PC-9 (cell line): ENCODE data around the gene ATXN1. TPM values are rescaled to one million over a fixed set of nuclear protein-coding genes. Genes with fewer than 3 reads are reported as not detected.

Experiments
- BruUV-seq: library from RNA; stranded (reverse); fragments of 400-500 nt; replicated peaks from 2 replicates; lab custom pipeline; 2021; lab: Mats Ljungman, UMichigan
- CTCF ChIA-PET: fragments of 300-600 bp; sonication (Branson Sonifier 250); formaldehyde crosslinking; loops from one replicate; lab custom pipeline; 2022; ENCODE audit warnings: antibody characterized with exemption; lab: Charles Lee
- POLR2A ChIA-PET: fragments of 300-600 bp; sonication (Branson Sonifier 250); formaldehyde crosslinking; loops from one replicate; lab custom pipeline; 2022; ENCODE audit warnings: antibody characterized with exemption; ENCODE audit not compliant: unreplicated experiment; lab: Charles Lee
- DNase-seq, 2 experiments: peaks; one replicate each; pipeline versions ENCODE4 v3.0.0 to v3.0.0-alpha.2; 2015 to 2022; ENCODE audit warnings: mixed read lengths in 1 of 2
- H2AFZ ChIP-seq: fragments of 200-600 bp; sonication (generic); 2 replicates; pipeline ENCODE4 v1.8.1; 2017; ENCODE audit warnings: antibody characterized with exemption
- H3F3A ChIP-seq: fragments of 200-600 bp; sonication (generic); 2 replicates; pipeline ENCODE4 v1.8.1; 2017; ENCODE audit warnings: antibody characterized with exemption, mild to moderate bottlenecking, low read depth; ENCODE audit not compliant: insufficient read depth
- H3K27ac ChIP-seq: fragments of 200-600 bp; sonication (generic); 2 replicates; pipeline ENCODE4 v1.6.1; 2016; ENCODE audit warnings: mixed run types
- H3K27me3 ChIP-seq: fragments of 200-600 bp; sonication (generic); 2 replicates; pipeline ENCODE4 v1.6.1; 2016; ENCODE audit warnings: low read depth, mixed run types; ENCODE audit not compliant: insufficient read depth
- H3K36me3 ChIP-seq: fragments of 200-600 bp; sonication (generic); 2 replicates; pipeline ENCODE4 v1.6.1; 2016; ENCODE audit warnings: low read depth, mixed run types
- H3K4me1 ChIP-seq: fragments of 200-600 bp; sonication (generic); replicated peaks from 2 replicates; pipeline ENCODE4 v1.6.1; 2016; ENCODE audit warnings: mixed run types; ENCODE audit not compliant: insufficient read depth
- H3K4me2 ChIP-seq: fragments of 200-600 bp; sonication (generic); 2 replicates; pipeline ENCODE4 v1.6.1; 2017; ENCODE audit warnings: mixed run types
- H3K4me3 ChIP-seq: fragments of 200-600 bp; sonication (generic); 2 replicates; pipeline ENCODE4 v1.6.1; 2016; ENCODE audit warnings: mixed run types
- H3K79me2 ChIP-seq: fragments of 200-600 bp; sonication (generic); 2 replicates; pipeline ENCODE4 v1.6.1; 2017; ENCODE audit warnings: low read depth, mixed run types
- H3K9me2 ChIP-seq: fragments of 200-600 bp; sonication (generic); 2 replicates; pipeline ENCODE4 v1.8.1; 2017; ENCODE audit warnings: mild to moderate bottlenecking; ENCODE audit not compliant: insufficient read depth
- H3K9me3 ChIP-seq: fragments of 200-600 bp; sonication (generic); 2 replicates; pipeline ENCODE4 v1.8.1; 2016; ENCODE audit warnings: low read depth; ENCODE audit not compliant: insufficient read depth
- H4K20me1 ChIP-seq: fragments of 200-600 bp; sonication (generic); 2 replicates; pipeline ENCODE4 v1.8.1; 2017; ENCODE audit not compliant: insufficient read depth
- CTCF ChIP-seq: fragments of 200-600 bp; sonication (generic); conservative IDR thresholded peaks from 2 replicates; pipeline ENCODE4 v1.6.1; 2017; ENCODE audit warnings: mixed run types, antibody characterized with exemption, mild to moderate bottlenecking, moderate library complexity
- EZH2 ChIP-seq: fragments of 200-600 bp; sonication (generic); IDR thresholded peaks from 2 replicates; pipeline ENCODE4 v1.8.0; 2017; ENCODE audit warnings: antibody characterized with exemption, low read depth
- intact Hi-C: fragments of 100-400 bp; cut with micrococcal nuclease; formaldehyde crosslinking; loops from one replicate; pipeline ENCODE4 v1.10.0; 2022; ENCODE audit not compliant: unreplicated experiment
- total RNA-seq: library from RNA; stranded (reverse); gene quantifications from 2 replicates; pipeline ENCODE4 v1.2.3, GENCODE V29; 2021

ATXN1 gene
- total RNA-seq, 1 experiment from 2014 or later: 42.7 TPM

- Histone ChIP-seq H3K27me3 (no peaks in the 10 kb centered on the region), H3K4me2 (no peak overlapping the region), H2AFZ (no peak overlapping the region), H3K79me2 (no peaks in the 10 kb centered on the region), H3K9me3 (no peaks in the 10 kb centered on the region), H3F3A (no peaks in the 10 kb centered on the region), H4K20me1 (no peaks in the 10 kb centered on the region), H3K4me3 (no peak overlapping the region), H3K36me3 (no peaks in the 10 kb centered on the region), H3K9me2 (no peaks in the 10 kb centered on the region), H3K4me1 (no peaks in the 10 kb centered on the region), H3K27ac (no peak overlapping the region)
- BruUV-seq: no TSS peak
- no peak for DNase-seq
- no peak for TF ChIP-seq EZH2
- no peak for TF ChIP-seq CTCF
- POLR2A ChIA-PET: no interaction called here
- CTCF ChIA-PET: interaction anchor here (0.6 to 0.7 kb wide), 2 partner anchors 23 to 136 kb away, joined by 3 read pairs; no protein-coding TSS in a partner anchor
- intact Hi-C loops: no loop called here
These were observed 334.1 kb downstream of the ATXN1 start for GRCh38 chr6:16427124-16427523.

DNA sequence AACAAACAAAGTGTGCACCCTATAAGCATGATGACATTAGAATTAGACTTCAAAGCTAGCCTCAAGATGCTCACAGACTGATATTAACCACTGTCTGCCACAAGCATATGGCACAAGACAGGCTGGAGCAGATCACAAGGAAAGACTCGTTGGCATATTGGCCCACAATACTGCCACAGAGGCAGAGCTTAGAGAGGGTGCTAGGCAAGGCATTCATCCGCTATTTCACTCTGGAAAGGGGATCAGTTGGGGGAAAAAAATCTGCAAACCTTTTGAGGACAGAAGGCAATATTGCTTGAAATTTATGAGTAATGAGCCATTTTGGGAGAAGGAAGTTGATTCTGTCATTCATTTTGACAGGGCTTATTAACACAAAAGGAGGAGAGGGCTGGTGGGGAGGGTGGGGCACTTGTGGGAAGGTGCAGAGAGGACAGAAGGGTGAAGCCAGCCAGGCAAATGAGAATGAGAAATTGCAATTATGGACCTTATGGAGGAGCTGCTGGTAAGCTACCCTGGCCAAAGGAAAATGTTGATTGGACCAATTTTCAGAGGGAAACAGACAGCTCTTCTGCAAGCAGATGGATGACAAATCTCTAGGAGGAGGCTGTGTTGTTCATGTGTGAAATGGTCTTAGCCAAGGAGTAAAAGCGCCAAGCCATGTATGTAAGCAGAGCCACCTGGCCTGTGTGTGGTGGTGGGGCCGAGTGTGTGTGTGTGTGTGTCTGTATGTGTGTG, 335.2 kb downstream of the ATXN1 start:
- Histone ChIP-seq H3K27ac (no peak overlapping the region), H2AFZ (no peak overlapping the region), H3K9me2 (no peaks in the 10 kb centered on the region), H3K4me2 (no peak overlapping the region), H3K27me3 (no peaks in the 10 kb centered on the region), H3K9me3 (no peaks in the 10 kb centered on the region), H3K36me3 (no peaks in the 10 kb centered on the region), H3K4me1 (no peaks in the 10 kb centered on the region), H4K20me1 (no peaks in the 10 kb centered on the region), H3F3A (no peaks in the 10 kb centered on the region), H3K79me2 (no peaks in the 10 kb centered on the region), H3K4me3 (no peak overlapping the region)
- BruUV-seq: no TSS peak
- no peak for DNase-seq
- CTCF ChIA-PET: no interaction called here
- intact Hi-C loops: no loop called here
- TF ChIP-seq EZH2: no peak
- no peak for TF ChIP-seq CTCF
- POLR2A ChIA-PET: no interaction called here

- intact Hi-C loops: no loop called here
- no peak for DNase-seq
- H3K4me2 ChIP-seq: no peak overlapping the region
- no peaks in the 10 kb centered on the region for H3K9me3 ChIP-seq
- H3K27me3 ChIP-seq: no peaks in the 10 kb centered on the region
- no peak overlapping the region for H2AFZ ChIP-seq
- TF ChIP-seq CTCF: no peak
- no peak for TF ChIP-seq EZH2
- BruUV-seq: no TSS peak
- H3F3A ChIP-seq: no peaks in the 10 kb centered on the region
- ChIA-PET POLR2A (no interaction called here), CTCF (no interaction called here)
- H3K27ac ChIP-seq: no peak overlapping the region
- no peaks in the 10 kb centered on the region for H3K79me2 ChIP-seq
- no peak overlapping the region for H3K4me3 ChIP-seq
- H3K36me3 ChIP-seq: no peaks in the 10 kb centered on the region
- no peaks in the 10 kb centered on the region for H3K4me1 ChIP-seq
- no peaks in the 10 kb centered on the region for H3K9me2 ChIP-seq
- H4K20me1 ChIP-seq: no peaks in the 10 kb centered on the region
These were observed 339.7 kb downstream of the ATXN1 start for GRCh38 chr6:16421462-16421960.
